IPS-18c (cell line): Measurements from ENCODE around the gene UBTF.
A peak's percentile ranks its signal among the peaks of the same experiment; 100 is the strongest.

Experiments used
- H3K4me3 ChIP-seq: 2 replicates; pipeline ENCODE4 v1.7.0; 2013; ENCODE audit warnings: low read depth, mild to moderate bottlenecking, low read length, moderate library complexity; ENCODE audit not compliant: insufficient read depth
- H3K9me3 ChIP-seq: one replicate; pipeline ENCODE4 v1.6.1; 2013; ENCODE audit warnings: mild to moderate bottlenecking, low read length, moderate library complexity; ENCODE audit not compliant: control insufficient read depth, insufficient read depth

Gene UBTF

GRCh38 chr17:44190481-44190880 lies 29.0 kb downstream of the UBTF start:
- Histone ChIP-seq H3K4me3 (no peak overlapping the region), H3K9me3 (no peaks in the 10 kb centered on the region)

- H3K4me3 ChIP-seq: no peak overlapping the region
- H3K9me3 ChIP-seq: no peaks in the 10 kb centered on the region
Measured at GRCh38 chr17:44188576-44189403, 30.7 kb downstream of the UBTF start.

DNA sequence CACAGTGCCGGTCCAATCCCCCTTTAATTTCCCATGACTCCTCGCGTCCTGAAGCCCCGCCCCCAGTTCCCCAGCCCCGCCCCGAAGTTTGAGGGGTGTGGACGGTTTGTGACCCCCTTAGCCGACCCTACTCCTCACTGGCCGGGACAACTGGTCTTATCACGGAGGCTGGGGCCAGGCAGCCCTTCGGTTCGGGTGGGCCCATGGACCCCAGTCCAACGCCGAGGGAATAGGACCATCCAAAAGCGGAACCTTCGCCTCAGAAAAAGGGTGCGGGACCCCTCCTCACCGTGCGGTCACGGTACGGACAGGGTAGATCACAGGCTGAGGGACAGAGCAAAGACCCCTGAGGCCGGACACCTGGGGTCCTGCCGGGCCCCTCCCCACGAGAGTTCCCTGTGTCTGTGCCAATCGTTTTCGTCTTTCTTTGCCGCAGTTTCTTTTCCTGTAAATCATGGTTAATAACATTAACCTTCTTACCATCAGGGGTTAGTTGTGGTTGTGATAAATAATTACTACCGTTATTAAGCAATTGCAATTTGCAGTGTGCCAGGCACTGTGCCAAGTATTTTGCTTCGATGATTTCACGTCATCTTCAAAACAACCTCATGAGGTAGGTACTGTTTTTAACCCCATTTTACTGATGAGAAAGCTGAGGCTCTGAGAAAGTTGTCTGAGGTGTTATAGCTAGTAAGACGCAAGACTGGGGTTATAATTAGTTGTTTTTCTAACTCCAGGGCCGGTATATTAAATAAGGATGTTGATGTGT lies 32.2 kb downstream of the UBTF start:
- H3K4me3 ChIP-seq: peak overlapping the region; percentile 81
- no peaks in the 10 kb centered on the region for H3K9me3 ChIP-seq

- peak within 1 kb of the TSS; percentile 94 for H3K4me3 ChIP-seq
Measured at GRCh38 chr17:44186307-44187130, 33.0 kb downstream of the UBTF start, which contains the start of gene TMUB2. TMUB2 (plus strand) TSS chr17:44186972; CDS start chr17:44187709, 737 bp downstream.

DNA sequence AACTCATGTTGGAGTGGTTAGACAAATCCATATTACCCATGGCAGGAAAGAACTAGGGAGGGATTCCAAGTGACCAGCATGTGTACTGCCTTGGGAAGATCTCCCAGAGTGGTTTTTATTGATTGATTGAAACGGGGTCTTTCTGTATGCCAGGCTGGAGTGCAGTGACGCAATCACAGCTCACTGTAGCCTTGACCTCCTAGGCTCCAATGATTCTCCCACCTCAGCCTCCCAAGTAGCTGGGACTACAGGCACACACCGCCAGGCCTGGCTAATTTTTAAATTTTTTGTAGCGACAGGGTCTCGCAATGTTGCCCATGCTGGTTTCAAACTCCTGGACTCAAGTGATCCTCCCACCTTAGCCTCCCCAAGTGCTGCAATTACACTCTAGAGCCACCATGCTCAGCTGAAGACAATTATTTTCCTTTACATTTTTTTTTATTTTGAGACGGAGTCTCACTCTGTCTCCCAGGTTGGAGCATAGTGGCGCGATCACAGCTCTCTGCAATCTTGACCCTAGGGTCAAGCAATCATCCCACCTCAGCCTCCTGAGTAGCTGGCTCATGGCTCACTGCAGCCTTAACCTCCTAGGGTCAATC lies 35.2 kb downstream of the UBTF start:
- no peak overlapping the region for H3K4me3 ChIP-seq
- H3K9me3 ChIP-seq: no peaks in the 10 kb centered on the region

More at GRCh38 chr17:44186307-44187130, 33.0 kb downstream of the UBTF start, which contains the start of gene TMUB2:
- no peaks in the 10 kb centered on the region for H3K9me3 ChIP-seq

DNA sequence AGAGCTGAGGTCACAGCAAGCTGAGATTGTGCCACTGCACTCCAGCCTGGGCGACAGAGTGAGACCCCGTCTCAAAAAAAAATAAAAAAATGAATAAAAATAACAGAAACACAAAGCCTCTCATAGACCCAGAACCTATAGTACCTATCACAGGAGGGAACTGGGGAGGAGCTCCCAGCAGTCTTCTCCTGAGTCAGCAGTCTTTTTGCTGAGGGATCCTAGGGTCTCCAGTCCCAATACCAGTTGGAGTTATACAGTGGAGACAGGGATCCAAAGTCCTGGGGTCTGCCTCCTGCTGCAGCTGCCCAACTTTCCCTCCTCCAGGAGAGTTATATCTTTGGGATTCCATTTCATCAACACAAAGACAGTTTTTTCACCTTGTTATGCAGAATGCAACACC lies 36.5 kb downstream of the UBTF start:
- no peaks in the 10 kb centered on the region for H3K9me3 ChIP-seq
- no peak overlapping the region for H3K4me3 ChIP-seq

DNA sequence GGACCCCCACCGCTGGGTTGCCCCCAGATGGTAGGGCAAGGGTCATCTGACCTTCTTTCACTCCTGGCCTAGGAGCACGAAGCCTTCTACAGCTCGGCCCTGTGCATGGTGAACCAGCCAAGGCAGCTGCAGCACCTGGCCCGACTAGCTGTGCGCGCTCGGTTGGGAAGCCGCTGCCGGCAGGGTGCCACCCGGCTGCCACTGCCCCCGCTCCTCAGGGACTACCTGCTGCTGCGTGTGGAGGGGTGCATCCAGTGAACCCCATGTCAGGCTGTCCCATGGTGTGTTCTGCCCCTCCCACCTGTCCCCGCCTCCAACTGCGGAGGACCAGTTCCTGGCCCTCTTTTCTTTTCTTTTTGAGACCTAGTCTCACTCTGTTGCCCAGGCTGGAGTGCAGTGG lies 41.3 kb downstream of the UBTF start:
- Histone ChIP-seq H3K4me3 (no peak overlapping the region), H3K9me3 (no peaks in the 10 kb centered on the region)

GRCh38 chr17:44177640-44178039 lies 41.8 kb downstream of the UBTF start:
- Histone ChIP-seq H3K4me3 (no peak overlapping the region), H3K9me3 (no peaks in the 10 kb centered on the region)

GRCh38 chr17:44176671-44177501 lies 42.6 kb downstream of the UBTF start:
- H3K9me3 ChIP-seq: no peaks in the 10 kb centered on the region
- no peak overlapping the region for H3K4me3 ChIP-seq

GRCh38 chr17:44176257-44176656 lies 43.2 kb downstream of the UBTF start:
- no peaks in the 10 kb centered on the region for H3K9me3 ChIP-seq
- no peak overlapping the region for H3K4me3 ChIP-seq

DNA sequence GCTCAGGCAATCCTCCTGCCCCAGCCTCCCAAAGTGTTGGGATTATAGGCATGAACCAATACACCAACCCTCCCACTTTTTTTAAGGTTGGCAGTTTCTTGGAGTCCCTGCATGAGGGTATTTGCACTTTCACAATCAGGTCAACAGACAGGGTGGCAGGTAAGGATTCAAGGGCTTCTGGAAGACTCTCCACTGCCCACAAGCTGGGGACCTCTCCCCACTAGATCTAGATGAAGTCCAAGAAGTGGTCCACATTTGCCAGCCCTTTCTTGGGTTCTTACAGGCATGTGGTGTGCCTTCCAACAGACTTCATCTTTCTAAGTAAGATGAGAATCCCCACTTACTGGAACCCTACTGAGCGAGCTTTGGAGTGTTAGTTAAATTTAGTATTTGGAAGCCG lies 45.0 kb downstream of the UBTF start:
- Histone ChIP-seq H3K9me3 (no peaks in the 10 kb centered on the region), H3K4me3 (no peak overlapping the region)

DNA sequence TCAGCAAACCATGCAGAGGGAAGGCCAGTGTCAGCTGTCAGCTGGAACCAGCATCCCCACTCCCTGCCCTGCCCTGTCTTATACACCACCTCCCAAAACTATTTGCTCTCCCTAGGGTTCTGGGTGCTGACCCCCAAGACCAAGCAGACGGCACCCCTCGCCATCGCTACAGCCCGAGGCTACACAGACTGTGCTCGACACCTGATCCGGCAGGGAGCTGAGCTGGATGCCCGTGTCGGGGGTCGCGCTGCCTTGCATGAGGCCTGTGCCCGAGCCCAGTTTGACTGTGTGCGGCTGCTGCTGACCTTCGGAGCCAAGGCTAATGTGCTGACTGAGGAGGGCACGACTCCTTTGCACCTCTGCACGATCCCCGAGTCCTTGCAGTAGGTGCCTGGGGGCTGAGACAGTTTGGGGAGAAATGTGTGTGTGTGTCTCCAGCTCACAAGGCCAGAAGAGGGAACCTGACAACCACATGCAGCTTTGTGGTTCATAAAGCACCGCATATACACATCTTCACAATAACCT lies 47.5 kb downstream of the UBTF start:
- Histone ChIP-seq H3K9me3 (no peaks in the 10 kb centered on the region), H3K4me3 (no peak overlapping the region)

DNA sequence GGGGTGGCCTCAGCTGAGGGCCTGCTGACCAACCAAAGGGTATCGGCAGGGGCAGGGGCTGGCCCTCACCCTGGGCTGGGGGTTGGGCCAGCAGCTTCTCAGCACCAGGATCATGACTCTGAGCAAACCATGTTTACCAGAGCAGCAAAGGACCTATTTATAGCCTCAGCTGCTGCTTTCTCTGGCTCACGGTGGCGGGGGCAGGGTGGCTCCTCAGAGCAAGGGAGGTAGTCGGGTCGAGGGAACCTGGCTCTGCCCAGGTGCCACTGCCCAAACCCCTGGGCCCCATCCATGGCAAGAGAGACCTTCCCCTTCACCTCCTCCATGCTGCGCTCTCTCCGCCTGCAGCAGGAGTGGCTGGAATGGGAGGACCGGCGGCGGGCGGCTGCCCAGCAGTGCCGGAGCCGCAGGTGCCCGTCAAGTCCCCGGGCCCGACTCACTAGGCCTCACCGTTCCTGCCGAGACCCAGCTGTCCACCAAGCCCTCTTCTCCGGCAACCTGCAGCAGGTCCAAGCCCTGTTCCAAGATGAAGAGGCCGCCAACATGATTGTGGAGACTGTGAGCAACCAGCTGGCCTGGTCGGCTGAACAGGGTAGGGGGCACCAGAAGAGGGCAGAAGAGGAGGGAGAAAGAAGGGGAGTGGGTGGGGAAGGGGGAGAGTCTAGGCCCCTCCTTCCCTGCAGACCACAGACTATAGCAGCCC lies 48.8 kb downstream of the UBTF start, which contains the start of gene ASB16:
Gene ASB16 (plus strand): TSS at position 206 of the 703 bp plus-strand sequence. CDS start 86 bp downstream, at position 292.
- Histone ChIP-seq H3K4me3 (no peak within 1 kb of the TSS), H3K9me3 (no peaks in the 10 kb centered on the region)

- H3K9me3 ChIP-seq: no peaks in the 10 kb centered on the region
- H3K4me3 ChIP-seq: no peak overlapping the region
Measured at GRCh38 chr17:44170135-44170498, 49.4 kb downstream of the UBTF start.

GRCh38 chr17:44167181-44167861 lies 52.2 kb downstream of the UBTF start:
- Histone ChIP-seq H3K4me3 (no peak overlapping the region), H3K9me3 (no peaks in the 10 kb centered on the region)
